Esophagus muscularis mucosa (tissue), 4 donors: Measurements from ENCODE around the gene SIRT4.

Source experiments
- CTCF ChIP-seq, 3 experiments: fragments of 200-600 bp in 2 of 3; fragments of 450-650 bp in 1 of 3; sonication (generic) in 2 of 3; IDR thresholded peaks; one replicate each; pipeline ENCODE4 v1.5.1; 2017 to 2019; ENCODE audit warnings: antibody characterized with exemption in 3 of 3, mild to moderate bottlenecking in 2 of 3, moderate library complexity in 1 of 3
- EP300 ChIP-seq: sonication (generic); formaldehyde crosslinking; IDR thresholded peaks from one replicate; pipeline ENCODE4 v1.6.1; 2017; ENCODE audit warnings: antibody characterized with exemption
- POLR2A ChIP-seq: fragments of 450-650 bp; IDR thresholded peaks from one replicate; pipeline ENCODE4 v1.6.1; 2017; ENCODE audit warnings: antibody characterized with exemption, moderate library complexity, mild to moderate bottlenecking, low read depth

- no peak for TF ChIP-seq POLR2A
- no peak for TF ChIP-seq CTCF (IDR thresholded peaks at IDR 0.05)
- no peak for TF ChIP-seq EP300
Observed at GRCh38 chr12:120346681-120347080, 44.6 kb downstream of the SIRT4 start.
